Measurements from ENCODE around the gene ARHGEF40.

Gene ARHGEF40

GRCh38 chr14:21072781-21073339 is 2.8 kb downstream of the ARHGEF40 start:
- TF ChIP-seq, protein P1, sequence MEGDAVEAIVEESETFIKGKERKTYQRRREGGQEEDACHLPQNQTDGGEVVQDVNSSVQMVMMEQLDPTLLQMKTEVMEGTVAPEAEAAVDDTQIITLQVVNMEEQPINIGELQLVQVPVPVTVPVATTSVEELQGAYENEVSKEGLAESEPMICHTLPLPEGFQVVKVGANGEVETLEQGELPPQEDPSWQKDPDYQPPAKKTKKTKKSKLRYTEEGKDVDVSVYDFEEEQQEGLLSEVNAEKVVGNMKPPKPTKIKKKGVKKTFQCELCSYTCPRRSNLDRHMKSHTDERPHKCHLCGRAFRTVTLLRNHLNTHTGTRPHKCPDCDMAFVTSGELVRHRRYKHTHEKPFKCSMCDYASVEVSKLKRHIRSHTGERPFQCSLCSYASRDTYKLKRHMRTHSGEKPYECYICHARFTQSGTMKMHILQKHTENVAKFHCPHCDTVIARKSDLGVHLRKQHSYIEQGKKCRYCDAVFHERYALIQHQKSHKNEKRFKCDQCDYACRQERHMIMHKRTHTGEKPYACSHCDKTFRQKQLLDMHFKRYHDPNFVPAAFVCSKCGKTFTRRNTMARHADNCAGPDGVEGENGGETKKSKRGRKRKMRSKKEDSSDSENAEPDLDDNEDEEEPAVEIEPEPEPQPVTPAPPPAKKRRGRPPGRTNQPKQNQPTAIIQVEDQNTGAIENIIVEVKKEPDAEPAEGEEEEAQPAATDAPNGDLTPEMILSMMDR (IDR thresholded peaks at IDR 0.05; ENCODE audit: insufficient read depth, low read length, poor library complexity, severe bottlenecking): no peak
- Histone ChIP-seq H3K4me3 (replicated peaks; ENCODE audit: low read depth, low read length) (no peak overlapping the region), H3K27me3 (replicated peaks; ENCODE audit: control insufficient read depth, insufficient read depth, low read length) (peaks cover 5% of the 10 kb centered on the region), H3K36me3 (ENCODE audit: control insufficient read depth, insufficient read depth, low read length) (no peaks in the 10 kb centered on the region)
- DNase-seq (ENCODE audit: extremely low read depth, insufficient read length): no peak

DNA sequence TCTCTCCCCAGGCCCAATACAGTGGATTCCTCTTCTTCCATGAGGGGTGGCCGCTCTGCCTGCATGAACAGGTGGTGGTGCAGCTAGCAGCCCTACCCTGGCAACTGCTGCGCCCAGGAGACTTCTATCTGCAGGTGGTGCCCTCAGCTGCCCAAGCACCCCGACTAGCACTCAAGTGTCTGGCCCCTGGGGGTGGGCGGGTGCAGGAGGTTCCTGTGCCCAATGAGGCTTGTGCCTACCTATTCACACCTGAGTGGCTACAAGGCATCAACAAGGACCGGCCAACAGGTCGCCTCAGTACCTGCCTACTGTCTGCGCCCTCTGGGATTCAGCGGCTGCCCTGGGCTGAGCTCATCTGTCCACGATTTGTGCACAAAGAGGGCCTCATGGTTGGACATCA is 3.8 kb downstream of the ARHGEF40 start:
- TF ChIP-seq, protein P1 (IDR thresholded peaks at IDR 0.05; ENCODE audit: insufficient read depth, low read length, poor library complexity, severe bottlenecking): no peak
- H3K36me3 ChIP-seq (ENCODE audit: control insufficient read depth, insufficient read depth, low read length): no peaks in the 10 kb centered on the region
- no peak for DNase-seq (ENCODE audit: extremely low read depth, insufficient read length)
- no peak overlapping the region for H3K4me3 ChIP-seq (replicated peaks; ENCODE audit: low read depth, low read length)
- H3K27me3 ChIP-seq (replicated peaks; ENCODE audit: control insufficient read depth, insufficient read depth, low read length): peaks cover 2% of the 10 kb centered on the region

DNA sequence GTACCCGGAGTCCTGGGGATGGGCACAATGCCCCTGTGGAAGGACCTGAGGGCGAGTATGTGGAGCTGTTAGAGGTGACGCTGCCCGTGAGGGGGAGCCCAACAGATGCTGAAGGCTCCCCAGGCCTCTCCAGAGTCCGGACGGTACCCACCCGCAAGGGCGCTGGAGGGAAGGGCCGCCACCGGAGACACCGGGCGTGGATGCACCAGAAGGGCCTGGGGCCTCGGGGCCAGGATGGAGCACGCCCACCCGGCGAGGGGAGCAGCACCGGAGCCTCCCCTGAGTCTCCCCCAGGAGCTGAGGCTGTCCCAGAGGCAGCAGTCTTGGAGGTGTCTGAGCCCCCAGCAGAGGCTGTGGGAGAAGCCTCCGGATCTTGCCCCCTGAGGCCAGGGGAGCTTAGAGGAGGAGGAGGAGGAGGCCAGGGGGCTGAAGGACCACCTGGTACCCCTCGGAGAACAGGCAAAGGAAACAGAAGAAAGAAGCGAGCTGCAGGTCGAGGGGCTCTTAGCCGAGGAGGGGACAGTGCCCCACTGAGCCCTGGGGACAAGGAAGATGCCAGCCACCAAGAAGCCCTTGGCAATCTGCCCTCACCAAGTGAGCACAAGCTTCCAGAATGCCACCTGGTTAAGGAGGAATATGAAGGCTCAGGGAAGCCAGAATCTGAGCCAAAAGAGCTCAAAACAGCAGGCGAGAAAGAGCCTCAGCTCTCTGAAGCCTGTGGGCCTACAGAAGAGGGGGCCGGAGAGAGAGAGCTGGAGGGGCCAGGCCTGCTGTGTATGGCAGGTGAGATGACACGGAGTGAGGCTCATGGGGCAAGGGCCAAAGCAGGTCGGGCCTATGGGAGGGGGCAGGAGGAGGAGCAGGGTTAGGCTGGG is 4.5 kb downstream of the ARHGEF40 start:
- Histone ChIP-seq H3K4me3 (replicated peaks; ENCODE audit: low read depth, low read length) (no peak overlapping the region), H3K27me3 (replicated peaks; ENCODE audit: control insufficient read depth, insufficient read depth, low read length) (peaks cover 2% of the 10 kb centered on the region), H3K36me3 (ENCODE audit: control insufficient read depth, insufficient read depth, low read length) (no peaks in the 10 kb centered on the region)
- no peak for DNase-seq (ENCODE audit: extremely low read depth, insufficient read length)
- TF ChIP-seq, protein P1 (IDR thresholded peaks at IDR 0.05; ENCODE audit: insufficient read depth, low read length, poor library complexity, severe bottlenecking): no peak

DNA sequence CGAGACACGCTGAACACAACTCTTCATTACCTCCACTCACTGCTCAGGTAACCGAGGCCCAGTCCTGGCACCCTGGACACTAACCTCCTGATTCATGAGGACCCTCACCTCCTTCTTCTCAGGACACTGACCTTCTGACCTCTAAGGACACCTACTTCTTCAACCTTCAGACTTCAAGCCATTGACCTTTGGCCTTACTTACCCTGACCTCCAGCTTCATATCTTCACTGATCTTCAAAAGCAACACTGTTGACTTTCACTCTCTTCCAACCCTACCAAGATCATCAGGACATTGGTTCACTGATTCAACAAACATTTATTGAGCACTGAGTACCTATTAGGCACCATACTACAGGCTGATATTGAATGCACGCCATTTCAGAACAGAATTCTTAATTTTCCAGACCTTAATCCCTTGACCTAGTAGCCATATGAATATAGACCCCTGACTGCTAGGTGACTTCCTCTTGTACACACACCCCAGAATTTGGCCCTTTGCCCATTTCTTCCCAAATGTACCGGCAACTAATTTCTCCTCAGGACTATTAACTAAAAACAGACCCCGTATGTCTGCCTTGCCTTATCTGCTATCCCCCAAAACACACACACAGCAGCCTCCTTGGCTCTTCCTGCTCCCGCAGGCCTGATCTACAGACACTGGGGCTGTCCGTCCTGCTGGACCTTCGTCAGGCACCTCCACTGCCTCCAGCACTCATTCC is 5.8 kb downstream of the ARHGEF40 start:
- TF ChIP-seq, protein P1 (IDR thresholded peaks at IDR 0.05; ENCODE audit: insufficient read depth, low read length, poor library complexity, severe bottlenecking): no peak
- H3K4me3 ChIP-seq (replicated peaks; ENCODE audit: low read depth, low read length): no peak overlapping the region
- no peak for DNase-seq (ENCODE audit: extremely low read depth, insufficient read length)
- H3K36me3 ChIP-seq (ENCODE audit: control insufficient read depth, insufficient read depth, low read length): no peaks in the 10 kb centered on the region
- peaks cover 2% of the 10 kb centered on the region for H3K27me3 ChIP-seq (replicated peaks; ENCODE audit: control insufficient read depth, insufficient read depth, low read length)

DNA sequence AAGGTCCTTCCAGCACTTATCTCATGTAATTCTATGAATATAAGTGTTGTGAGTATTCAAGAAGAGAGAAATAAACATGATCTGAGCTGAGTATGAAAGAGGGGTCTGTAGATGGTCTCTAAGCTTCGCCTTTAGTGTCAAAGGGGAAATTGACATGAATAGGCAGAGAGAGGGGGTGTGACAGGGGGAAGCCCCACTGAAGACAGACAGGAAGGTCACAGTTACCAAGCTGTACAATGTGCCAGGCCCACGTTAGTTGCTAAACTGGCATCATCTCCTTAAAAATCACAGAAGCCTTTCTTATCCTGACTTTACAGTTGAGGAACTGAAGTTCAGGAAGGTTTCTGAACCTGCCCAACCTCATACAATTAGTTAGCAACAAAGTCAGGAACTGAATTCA is 7.6 kb downstream of the ARHGEF40 start:
- TF ChIP-seq, protein P1 (IDR thresholded peaks at IDR 0.05; ENCODE audit: insufficient read depth, low read length, poor library complexity, severe bottlenecking): no peak
- H3K27me3 ChIP-seq (replicated peaks; ENCODE audit: control insufficient read depth, insufficient read depth, low read length): peaks cover 2% of the 10 kb centered on the region
- DNase-seq (ENCODE audit: extremely low read depth, insufficient read length): no peak
- H3K36me3 ChIP-seq (ENCODE audit: control insufficient read depth, insufficient read depth, low read length): no peaks in the 10 kb centered on the region
- no peak overlapping the region for H3K4me3 ChIP-seq (replicated peaks; ENCODE audit: low read depth, low read length)
